Right hindlimb (tissue), 1 donor: Measurements from ENCODE around the gene FAIM.

ENCODE experiments used
- DNase-seq: peaks from one replicate; pipeline ENCODE4 v3.0.0-alpha.2; 2018

FAIM gene

GRCh38 chr3:138681463-138682220 is 73.1 kb downstream of the FAIM start:
- no peak for DNase-seq

- no peak for DNase-seq
These were observed 74.1 kb downstream of the FAIM start for GRCh38 chr3:138682648-138683047.
